Fibroblast of peridontal ligament (primary cell): Measurements from ENCODE around the gene JUP.
"Not testable (repeated sequence)": the region's sequence is repeated elsewhere in the genome, so short reads cannot be mapped to it uniquely, and the experiment has no call there.

Experiments
- DNase-seq: peaks from one replicate; pipeline ENCODE4 v3.0.0-alpha.2; 2010; ENCODE audit errors: extremely low read depth

JUP gene

GRCh38 chr17:41786227-41787020 lies at the start of gene JUP:
Gene JUP, minus strand, starts transcription at chr17:41786711. Its CDS starts 14,857 bp downstream, at chr17:41771854.
- peak; percentile 77 for DNase-seq

DNA sequence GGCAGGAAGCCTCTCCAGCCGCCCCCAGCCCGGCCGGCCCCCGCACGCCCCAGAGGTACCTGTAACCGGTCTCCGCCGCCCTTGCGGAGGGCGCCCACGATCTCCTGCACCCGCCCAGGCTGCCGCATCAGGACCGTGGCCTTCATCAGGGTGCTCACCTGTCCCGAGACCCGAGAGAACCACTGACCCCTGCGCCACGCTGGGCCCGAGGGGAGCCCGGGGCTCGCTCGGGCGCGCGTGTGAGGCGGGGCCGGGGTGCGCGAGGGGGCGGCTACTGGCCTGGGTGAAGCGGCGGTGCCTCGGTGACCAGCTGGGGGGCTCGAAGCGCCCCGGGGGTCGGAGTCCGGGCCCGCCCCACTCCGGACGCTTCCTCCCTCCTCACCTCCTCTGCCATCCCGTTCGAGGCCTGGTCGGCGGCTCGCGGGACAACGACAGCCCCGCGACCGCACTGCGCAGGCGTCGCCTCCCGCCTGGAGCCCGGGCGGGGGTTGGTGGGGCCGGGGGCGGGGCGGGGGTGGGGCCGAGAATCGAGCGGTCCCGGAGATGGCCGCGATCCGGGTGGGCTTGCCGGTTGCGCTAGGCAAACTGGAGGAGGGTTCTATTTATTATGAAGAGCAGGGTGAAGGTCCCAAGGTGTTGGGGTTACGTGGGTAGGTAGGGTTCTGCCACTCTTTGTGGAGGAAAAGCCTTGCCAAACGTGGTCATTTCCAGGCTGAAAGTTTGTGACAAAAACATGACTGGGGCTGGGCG lies 49.5 kb upstream of the JUP start, which contains the start of gene NT5C3B:
Gene NT5C3B (minus strand): TSS at position 433 of the 750 bp plus-strand sequence. CDS start 39 bp downstream, at position 394.
- DNase-seq = no peak

- DNase-seq = no peak
Measured at GRCh38 chr17:41835214-41835799, 48.8 kb upstream of the JUP start.

DNA sequence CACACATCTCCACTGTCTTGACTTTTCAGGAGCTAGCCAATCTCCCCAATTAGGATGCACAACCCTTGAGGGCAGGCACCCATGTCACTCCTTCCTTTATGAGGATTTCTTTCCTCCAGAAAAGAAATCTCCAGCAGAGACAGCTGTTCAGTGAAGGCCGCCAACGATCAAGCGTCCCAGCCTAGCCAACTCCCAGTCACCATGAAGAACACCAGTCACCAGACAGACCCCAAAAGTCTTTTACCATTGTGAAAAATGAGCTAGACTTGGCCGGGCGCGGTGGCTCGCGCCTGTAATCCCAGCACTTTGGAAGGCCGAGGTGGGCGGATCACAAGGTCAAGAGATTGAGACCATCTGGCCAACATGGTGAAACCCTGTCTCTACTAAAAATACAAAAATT lies 43.5 kb upstream of the JUP start:
- not testable (repeated sequence) for DNase-seq

DNA sequence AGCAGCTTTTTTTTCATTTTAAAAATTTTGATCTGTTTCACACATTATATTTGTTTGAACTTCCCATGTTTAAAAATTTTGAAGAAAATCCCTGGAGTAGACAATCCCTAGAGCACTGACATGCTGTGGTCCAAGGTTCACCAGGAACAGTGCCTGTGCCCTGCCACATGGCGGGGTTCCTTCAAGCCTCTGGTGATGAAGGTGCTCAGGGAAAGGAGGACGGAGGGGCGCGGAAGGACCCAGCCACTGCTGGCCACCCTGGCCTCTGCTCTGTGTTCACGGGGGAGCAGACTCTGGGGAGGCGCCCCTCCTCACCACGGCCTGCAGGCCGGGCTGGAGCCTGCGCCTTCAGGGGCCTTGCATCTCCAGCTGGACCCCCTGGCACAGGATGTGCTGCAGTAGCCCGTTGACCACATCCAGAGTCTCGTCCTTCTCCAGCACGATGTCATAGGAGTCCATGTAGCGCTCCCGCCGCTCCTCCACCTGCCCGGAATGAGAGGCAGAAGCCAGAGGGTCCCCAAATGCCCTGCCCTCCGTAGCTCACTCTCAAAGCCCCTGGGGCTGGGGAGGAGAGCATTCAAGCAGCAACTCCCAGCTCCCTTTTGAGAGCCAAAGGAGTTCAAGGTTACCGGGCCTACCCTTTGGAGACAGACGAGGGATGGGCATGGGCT lies 38.8 kb upstream of the JUP start:
- DNase-seq = no peak

DNA sequence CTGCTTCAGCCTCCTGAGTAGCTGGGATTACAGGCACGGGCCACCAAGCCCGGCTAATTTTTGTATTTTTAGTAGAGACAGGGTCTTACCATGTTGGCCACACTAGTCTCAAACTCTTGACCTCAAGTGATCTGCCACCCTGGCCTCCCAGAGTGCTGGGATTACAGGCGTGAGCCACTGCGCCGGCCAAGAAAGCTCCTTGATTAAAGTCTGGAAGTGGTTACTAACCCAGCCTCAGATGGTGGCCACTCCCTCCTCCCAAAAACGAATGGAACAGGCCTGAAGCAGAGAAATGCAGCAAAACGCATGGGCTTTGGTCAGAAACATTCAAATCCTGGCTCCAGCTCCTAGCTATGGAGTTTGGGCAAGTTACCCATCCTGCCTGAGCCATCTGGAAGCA lies 37.6 kb upstream of the JUP start:
- peak; percentile 79 for DNase-seq

DNA sequence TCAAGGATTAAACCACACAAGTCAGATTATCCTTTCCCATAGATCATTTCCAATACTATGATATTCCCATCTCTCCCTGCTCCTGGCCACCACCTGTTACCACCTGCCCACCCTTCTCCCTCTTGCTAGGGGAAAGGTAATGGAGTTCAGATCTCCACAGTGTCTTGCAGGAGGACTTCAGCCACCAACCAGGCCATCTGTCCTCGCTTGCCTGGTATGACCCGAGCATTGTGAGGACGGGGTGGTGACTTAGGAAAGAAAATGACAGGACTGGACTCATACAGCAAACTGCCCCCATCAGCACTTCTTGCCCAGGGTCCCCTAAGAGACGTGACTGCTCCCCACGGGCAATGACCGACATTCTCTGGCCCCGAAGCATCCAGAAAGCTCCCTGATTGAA lies 37.1 kb upstream of the JUP start:
- no peak for DNase-seq

- no peak for DNase-seq
Measured at GRCh38 chr17:41823141-41823524, 36.6 kb upstream of the JUP start.

GRCh38 chr17:41822216-41823140 lies 36.0 kb upstream of the JUP start:
- no peak for DNase-seq

DNA sequence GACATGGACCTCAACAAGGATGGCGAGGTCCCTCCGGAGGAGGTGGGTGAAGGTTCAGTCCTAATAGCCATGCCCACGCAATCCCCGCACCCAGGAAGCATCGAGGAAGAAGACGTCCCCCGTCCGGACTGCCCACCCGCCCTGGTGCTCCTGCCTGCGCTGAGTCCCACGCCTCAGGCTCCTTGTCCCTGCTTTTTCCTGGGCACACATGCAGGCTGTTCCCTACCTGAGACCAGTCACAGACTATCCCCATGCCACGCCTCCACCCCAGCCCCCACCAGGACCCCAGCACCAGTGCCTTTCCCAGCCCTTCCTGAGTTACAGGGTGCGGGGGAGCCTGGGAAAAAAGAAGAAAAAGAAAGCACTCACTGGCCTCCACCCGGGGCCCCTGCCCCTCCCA lies 35.3 kb upstream of the JUP start:
- DNase-seq = no peak

DNA sequence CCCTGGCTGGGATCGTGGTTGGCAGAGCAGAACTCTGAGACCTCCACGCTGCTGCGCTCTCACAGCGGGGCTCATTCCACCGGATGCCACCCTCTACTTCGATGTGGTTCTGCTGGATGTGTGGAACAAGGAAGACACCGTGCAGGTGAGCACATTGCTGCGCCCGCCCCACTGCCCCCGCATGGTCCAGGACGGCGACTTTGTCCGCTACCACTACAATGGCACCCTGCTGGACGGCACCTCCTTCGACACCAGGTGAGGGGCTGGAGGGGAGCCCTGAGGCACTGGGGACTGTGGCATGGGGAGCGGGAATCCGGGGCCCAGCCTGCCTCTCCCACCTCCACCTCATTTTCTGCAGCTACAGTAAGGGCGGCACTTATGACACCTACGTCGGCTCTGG lies 31.5 kb upstream of the JUP start:
- no peak for DNase-seq

DNA sequence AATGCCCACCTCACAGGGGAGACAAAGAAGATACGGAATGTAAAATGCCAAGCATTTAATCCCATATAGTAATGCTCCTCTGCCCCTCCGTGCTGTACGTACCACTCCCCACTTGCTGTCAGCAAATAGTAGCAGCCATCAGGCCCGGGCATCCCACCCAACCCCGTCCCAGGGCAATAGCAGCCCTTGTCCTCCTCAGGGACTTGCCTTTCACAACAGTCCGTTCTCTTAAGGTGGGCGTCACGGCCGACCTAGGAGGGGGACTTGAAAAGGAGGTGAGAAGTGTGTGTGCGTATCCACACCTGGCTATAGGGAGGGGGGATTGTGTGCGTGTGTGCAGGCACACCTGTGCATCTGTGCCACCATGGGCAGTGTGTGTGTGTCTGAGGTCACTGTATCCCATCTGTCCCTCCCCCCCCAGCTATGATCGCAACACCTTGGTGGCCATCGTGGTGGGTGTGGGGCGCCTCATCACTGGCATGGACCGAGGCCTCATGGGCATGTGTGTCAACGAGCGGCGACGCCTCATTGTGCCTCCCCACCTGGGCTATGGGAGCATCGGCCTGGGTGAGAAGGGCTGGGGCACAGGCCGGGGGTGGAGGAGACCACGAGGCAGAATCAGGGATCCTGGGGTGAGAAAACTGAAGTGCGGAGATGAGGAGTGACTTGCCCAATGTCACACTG lies 30.3 kb upstream of the JUP start:
- no peak for DNase-seq

DNA sequence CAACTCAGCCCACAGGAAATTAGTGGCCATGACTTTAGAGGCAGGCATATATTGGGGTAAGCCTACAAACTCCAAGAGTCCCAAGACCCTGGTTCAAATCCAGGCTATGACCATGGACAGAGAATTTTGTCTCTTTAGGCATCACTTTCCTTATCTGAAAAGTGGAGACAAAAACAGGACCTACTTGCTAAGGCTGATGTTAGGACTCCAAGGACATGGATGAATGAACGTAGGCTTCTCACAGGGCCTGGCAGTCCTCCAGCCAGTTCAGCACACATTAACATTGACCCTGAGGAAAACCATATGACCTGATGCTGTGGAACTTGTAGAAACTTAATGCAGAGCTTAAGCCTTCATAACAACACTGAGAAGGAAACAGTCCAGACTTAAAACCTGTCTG lies 27.7 kb upstream of the JUP start:
- peak; percentile 55 for DNase-seq

DNA sequence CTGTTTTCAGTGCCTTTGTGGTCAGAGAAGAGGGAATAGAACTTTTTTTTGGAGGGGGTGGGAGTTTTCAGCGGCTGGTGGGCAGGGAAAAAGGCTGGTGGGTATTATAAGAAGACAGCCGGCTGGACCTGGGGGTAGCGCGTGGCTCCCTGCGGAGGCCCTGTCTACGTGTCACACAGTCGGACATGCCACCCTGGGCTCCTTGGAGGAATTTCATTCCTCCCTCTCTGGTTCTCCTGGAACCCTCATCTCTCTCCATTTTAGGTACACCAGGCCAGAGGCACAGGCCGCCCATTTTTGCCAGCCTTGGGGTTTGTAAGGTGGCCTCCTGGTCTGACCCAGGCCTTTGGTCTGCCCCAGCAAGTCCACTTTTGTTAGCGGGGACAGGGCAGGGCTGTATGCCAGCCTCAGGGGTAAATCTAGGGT lies 27.2 kb upstream of the JUP start:
- DNase-seq = no peak

- DNase-seq = no peak
Measured at GRCh38 chr17:41813152-41813680, 26.7 kb upstream of the JUP start.

- peak; percentile 86 for DNase-seq
Measured at GRCh38 chr17:41812381-41813151, 26.1 kb upstream of the JUP start, which contains the start of gene FKBP10. Gene FKBP10, plus strand, starts transcription at chr17:41813004. Its CDS starts 31 bp downstream, at chr17:41813035.

GRCh38 chr17:41811549-41812380 lies 25.3 kb upstream of the JUP start, which contains the start of gene P3H4:
Gene P3H4, minus strand, starts transcription at chr17:41811949. Its CDS starts 34 bp downstream, at chr17:41811915.
- DNase-seq = peak; percentile 68
